NCI-H187 treated with DMSO at 0.1 percent for 48 hours (cell line): ENCODE results near the gene KCNQ1.

Source experiments
- DNase-seq: peaks from one replicate; lab custom pipeline; 2025; lab: John Stamatoyannopoulos, UW

KCNQ1 gene

DNA sequence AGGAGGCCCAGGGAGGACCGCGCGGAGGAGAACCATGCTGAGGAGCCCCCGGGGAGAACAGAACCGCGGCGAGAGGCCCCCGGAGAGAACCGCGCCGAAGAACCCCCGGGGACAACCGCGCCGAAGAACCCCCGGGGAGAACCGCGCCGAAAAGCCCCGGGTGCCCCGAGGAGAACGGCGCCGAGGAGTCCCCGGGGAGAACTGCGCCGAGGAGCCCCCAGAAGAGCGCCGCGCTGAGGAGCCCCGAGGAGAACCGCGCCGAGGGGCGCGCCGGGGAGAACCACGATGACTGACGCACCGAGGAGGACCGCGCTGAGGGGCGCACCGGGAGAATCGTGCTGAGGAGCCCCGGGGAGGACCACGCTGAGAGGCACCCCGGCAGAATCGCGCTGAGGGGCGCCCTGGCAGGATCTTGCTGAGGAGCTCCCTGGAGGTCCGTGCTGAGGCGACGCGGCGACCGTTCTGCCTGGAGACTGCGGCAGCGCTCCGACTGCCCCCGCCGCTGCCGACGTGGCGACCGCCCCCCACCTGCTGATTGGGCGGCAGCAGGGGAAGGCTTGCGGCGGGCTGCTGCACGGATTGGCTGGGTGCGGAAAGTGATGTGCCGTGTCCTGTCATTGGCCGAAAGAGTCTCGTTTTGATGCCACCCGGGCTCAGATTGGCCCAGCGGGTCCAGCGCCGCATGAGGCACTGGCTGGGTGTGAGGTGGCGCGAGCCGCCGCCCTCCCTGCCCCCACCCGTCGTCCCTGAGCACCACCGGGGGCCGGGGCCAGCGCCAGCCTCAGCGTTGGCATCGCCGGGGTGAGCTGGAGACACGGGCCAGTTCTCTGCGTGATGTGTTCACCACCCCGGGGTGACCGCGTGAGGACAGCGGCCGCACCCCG lies 255.0 kb downstream of the KCNQ1 start, which contains the start of gene KCNQ1OT1:
KCNQ1OT1 (minus strand) TSS at position 464 of the 884 bp plus-strand sequence.
- peak; percentile 27 for DNase-seq

DNA sequence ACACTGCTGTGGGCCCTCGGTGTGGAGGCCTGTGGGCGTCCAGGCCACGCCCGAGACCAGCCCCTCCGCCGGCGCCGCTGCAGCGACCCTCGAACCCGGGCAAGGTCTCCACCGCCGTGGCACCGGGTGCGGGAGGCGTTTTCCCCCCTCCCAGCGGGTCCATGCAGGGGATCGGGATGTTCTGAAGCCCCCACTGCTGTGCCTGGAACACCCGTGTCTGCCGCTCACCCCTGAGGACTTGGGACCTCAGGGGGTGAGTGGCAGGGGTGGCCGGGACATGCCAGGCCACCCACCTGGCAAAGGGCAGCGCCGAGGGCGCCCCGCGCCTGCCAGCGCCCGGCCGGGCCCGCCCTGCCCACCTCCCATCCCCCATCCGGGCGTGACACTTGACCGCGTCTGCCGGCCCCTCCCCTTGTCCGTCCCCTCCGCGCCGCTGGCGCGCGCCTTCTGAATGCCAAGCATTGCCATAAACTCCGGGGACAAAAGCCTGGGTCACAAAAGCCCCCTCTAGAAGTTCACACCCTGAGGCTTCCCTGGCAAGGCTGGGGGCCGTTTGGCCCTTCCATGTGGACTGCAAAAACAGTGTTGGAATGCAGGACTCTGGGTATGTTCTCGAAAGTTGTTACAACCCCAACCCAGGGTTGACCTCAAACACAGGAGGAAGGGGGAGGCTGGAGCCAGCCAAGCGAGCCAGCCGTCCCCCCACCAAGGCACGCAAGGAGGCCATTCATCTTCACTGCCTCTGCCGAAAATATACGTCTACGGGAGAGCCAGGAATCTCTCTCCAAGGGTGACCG lies 255.8 kb downstream of the KCNQ1 start:
- DNase-seq = no peak

DNA sequence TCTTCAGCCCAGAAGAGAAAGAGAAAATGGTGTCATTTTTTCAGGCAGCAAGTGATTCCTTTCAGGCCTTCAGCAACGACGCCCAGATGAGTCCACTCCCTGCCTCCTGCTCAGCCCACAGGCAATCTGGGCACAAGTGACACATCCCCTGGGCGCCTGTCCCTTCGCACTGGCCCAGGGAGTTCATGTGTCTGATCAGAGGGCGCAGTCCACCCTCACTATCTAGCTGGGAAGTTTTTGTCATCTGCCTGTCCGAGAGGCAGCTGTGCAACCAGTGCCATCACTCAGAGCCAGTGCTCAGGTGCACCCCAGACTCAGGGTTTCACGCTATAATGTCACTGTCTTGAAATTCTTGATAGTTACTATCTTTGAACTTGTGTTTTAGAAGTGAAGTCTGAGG lies 256.4 kb downstream of the KCNQ1 start:
- DNase-seq = no peak

DNA sequence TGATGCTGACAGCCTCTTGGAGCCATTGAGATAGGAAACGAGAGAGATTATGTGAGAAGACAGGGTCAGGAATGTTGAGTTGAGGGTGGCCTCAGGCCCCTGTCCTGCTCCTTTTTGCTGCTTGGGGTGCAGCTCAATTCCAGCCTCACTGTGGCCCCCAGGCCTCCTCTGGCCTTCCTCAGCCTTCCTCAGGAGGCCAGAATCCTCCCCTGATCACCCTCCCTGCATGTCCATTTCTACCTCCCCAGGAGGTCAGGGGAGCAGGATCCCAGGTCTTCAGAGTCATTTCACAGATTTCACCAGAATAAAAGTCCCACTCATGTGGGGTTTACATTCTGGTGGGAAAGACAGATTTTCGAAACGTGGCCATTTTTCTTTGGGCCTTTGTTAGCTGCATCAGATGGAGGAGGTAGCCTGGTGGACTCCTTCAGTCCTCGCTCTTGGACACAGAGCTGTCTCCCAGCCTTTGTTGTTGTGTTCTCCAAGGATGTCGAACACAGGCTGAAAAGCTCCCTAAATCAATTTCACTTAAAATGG lies 257.2 kb downstream of the KCNQ1 start:
- DNase-seq = no peak

DNA sequence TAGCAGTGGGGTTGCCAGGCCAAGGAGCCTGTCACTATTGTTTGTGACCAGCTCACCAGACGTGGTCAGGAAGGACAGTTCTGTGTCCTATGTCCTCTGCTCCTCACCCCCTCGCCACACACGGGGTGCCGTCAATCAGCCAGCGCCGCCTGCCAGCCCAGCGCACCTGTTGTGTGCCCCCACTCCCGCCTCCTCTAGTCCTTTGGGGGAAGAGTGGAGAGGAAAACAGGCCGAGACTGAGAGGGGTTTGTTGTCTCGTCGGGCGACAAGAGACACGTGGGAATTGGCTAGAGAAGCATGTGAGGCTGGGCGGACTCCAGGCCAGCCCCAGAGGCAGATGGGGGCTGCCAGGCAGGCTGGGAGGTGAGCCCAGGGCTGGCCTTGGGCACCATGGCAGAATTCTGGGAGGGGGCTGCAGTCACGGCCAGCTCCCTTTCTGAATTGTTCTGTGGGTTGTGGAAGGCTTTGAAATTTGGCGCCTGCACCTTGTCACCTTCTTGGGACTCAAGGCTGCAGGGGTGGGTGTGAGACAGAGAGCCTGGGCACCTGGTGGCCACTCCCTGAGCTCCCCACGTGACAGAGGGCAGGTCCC lies 258.1 kb downstream of the KCNQ1 start:
- no peak for DNase-seq

DNA sequence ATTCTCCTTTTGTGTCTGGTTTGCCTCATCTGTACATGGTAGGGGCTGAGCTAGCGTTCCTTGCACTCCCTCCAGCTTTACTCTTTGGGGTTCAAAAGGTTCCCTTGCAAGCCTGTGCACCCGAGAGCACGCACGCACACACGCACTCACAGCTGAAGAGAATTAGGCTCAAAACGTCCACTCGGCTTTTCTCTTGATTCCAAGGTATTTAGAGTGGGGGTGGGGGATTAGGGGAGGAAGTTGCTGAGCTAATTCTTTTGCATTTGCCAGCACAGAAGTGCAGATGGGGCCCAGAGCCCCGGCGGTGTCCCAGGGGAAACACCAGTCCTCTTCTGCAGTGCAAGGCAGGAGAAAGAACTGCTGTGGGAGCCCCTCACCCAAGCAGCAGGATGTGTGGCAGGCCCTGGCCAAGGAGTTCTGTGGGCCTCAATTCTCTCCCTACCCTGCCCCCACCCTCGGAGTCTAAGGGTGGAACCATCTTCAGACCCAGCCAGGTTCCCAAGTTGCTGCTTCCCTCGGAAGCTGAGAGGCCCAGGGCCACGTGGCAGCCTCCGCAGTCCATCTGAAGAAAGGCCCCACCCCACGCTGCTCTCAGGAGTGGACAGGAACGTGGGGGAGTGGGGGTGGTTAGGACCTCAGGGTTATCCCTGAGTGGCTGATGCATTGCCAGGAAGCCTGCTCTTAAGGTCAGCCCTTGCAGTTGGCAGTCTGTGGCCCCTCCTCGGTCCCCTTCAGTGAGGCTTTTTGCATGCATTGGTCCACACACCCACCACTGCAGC lies 258.7 kb downstream of the KCNQ1 start:
- no peak for DNase-seq

DNA sequence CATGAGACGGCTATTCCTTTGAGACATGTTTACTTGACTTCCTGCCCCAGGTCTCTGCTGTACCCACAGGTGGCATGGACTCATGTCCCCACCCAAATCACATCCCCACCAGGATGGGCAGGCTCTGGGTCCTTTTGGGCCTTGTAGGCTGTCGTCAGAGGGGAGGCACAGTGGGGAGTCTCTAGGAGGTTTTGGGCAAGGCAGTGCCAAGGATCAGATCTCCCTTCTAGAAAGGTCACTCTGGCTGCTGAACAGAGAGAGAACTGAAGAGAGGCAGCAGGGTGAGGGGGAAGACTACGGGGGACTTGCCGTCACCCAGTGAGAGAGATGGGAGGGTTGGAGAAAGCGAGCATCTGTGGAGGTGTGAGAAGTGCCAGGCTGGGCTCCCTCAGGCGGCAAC lies 259.5 kb downstream of the KCNQ1 start:
- no peak for DNase-seq

GRCh38 chr11:2704896-2705606 lies 260.2 kb downstream of the KCNQ1 start:
- DNase-seq = no peak

GRCh38 chr11:2706321-2706720 lies 261.5 kb downstream of the KCNQ1 start:
- DNase-seq = no peak

- no peak for DNase-seq
Measured at GRCh38 chr11:2707736-2708135, 262.9 kb downstream of the KCNQ1 start.

DNA sequence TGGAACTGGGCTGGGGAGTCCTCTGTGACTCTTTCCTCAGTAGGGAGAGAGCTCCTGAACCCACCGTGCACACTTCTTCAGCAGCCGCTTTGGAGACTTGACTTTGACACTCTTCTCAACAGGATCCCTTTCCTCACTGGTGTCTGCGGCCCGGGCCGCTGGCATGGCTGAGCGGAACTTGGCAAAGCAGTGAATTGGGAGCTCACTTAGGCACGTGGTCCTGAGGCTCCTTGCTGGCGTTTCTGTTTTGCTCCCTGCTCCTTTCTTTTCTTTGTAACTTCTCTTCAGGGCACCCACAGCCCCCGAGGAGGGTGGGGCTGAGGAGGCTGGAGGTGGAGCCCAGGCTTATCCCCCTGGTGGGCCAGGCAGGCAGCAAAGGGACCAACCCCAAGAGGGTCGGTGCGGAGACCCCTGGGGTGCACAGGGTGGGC lies 263.4 kb downstream of the KCNQ1 start:
- no peak for DNase-seq

DNA sequence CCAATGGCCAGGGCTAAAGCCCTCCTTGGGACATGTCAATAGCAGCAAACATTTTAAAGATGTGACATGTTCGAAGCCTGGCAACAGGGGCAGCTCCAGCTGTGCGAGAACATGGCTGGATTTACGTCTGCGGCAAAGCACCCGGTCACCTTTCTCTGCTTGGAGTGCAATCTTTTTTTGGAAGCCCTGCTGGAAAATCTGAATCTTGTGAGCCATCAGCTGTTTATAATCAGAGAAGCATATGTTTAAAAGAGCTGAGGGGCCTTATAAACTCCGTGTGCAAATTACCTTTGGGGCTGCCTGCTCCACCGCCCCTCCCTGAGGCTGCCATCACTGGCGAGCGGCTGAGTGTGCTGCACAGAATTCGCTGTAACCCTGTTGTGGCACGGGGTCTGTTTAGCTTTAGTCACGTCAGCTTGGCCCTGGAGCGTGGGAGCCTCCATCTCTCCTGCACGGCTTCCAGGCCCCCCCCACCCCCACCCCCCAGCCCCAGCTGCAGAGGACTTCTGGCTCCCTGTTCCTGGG lies 264.0 kb downstream of the KCNQ1 start:
- no peak for DNase-seq

GRCh38 chr11:2709429-2709828 lies 264.6 kb downstream of the KCNQ1 start:
- no peak for DNase-seq

- no peak for DNase-seq
Measured at GRCh38 chr11:2711161-2711560, 266.4 kb downstream of the KCNQ1 start.

- no peak for DNase-seq
Measured at GRCh38 chr11:2713094-2713493, 268.3 kb downstream of the KCNQ1 start.

DNA sequence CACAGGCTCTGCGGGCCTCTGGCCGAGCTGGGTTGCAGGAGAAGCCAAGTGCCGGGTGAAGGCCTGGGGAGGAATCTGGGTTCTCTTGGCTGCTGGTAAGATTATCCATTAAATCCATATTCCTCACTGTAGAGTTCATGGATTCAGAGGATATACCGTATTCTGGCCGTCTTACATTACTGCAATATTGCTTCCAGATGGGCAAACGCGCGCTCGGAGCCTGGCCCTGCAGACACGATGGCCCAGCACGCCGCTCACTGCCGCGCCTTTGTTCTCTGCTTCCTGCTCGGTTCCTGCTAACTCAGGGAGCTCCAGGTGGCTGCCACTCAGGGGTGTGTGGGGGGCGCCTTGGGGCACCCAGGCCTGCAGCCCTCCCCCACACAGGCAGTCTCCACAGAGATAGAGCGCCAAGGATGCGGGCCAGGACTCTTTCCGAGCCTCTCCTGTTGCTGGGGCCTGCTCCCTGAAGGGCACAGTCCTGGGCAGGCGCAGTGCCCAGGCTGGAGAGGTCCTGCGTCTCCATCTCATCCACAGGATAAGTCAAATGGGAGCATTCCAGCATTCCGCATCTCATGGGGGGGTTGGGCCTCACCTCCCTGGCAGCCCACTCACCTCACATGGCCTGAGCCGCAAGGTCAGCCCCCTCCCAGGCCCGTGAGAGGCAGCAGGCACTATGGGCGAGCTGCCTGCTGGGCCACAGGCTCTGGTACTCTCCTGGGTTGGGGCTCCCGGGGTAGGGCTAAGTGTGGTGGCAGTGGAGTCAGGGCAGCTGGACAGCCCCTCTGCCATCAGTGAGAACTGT lies 269.1 kb downstream of the KCNQ1 start:
- no peak for DNase-seq

- DNase-seq = no peak
Measured at GRCh38 chr11:2714463-2714800, 269.6 kb downstream of the KCNQ1 start.

- DNase-seq = no peak
Measured at GRCh38 chr11:2714871-2715270, 270.1 kb downstream of the KCNQ1 start.

- no peak for DNase-seq
Measured at GRCh38 chr11:2715716-2716350, 271.0 kb downstream of the KCNQ1 start.
